Right cardiac atrium (tissue), 5 donors: ENCODE data around the gene ADNP2. TPM values are rescaled to one million over a fixed set of nuclear protein-coding genes. Genes with fewer than 3 reads are reported as not detected.

Experiments used
- ATAC-seq, 2 donors: fragments of 200-7000 bp; cut with Tn5 transposase; one replicate each; pipeline versions ENCODE4 v1.8.0 to v1.9.1; 2020; ENCODE audit warnings: moderate library complexity in 2 of 2, mild to moderate bottlenecking in 1 of 2
- DNase-seq, 3 donors: peaks; one replicate each; pipeline ENCODE4 v3.0.0-alpha.2; 2020
- H3K27ac ChIP-seq: one replicate; pipeline ENCODE4 v1.5.1; 2013; ENCODE audit warnings: mild to moderate bottlenecking, low read length, control low read depth, moderate library complexity
- H3K27me3 ChIP-seq: one replicate; pipeline ENCODE4 v1.6.1; 2013; ENCODE audit not compliant: control insufficient read depth, insufficient read depth
- H3K4me1 ChIP-seq: one replicate; pipeline ENCODE4 v1.6.1; 2013; ENCODE audit warnings: low read length; ENCODE audit not compliant: control insufficient read depth, insufficient read depth
- H3K4me3 ChIP-seq: one replicate; pipeline ENCODE4 v1.5.1; 2013; ENCODE audit warnings: low read length, control low read depth
- H3K9me3 ChIP-seq: one replicate; pipeline ENCODE4 v1.6.1; 2013; ENCODE audit warnings: low read length; ENCODE audit not compliant: control insufficient read depth
- WGBS: extraction: QIAGEN DNeasy Blood & Tissue Kit; methylation state at CpG from one replicate; pipeline ENCODE4 v1.1.7; 2013; 5-methylcytosine and 5-hydroxymethylcytosine counted together
- intact Hi-C, 4 donors: fragments of 100-400 bp; cut with DNase I; formaldehyde crosslinking; loops; one replicate each; pipeline versions ENCODE4 v1.11.0 to v1.14.0; 2022 to 2023
- polyA plus RNA-seq: library from polyadenylated mRNA; stranded (reverse); fragments of 200-250 nt; gene quantifications from one replicate; pipeline ENCODE4 v1.2.3, GENCODE V29; 2013
- total RNA-seq, 4 donors: library from RNA; stranded (reverse); fragmentation: NEBNext Ultra II Directional; extraction: Animal tissue kit (Norgen Biotek cat#: 25700); gene quantifications; one replicate each; pipeline ENCODE4 v1.2.1, GENCODE V29; 2021
- donor health status: healthy with polysubstance abuse.
- donor health status: DM: no; HTN: yes; CAD: no.
- donor health status: DM: no; HTN: no; CAD: no.
- donor health status: DM: no; HTN: yes; CAD: no; lungs with severe emphysema.
- donor health status: DM: yes; HTN: yes; CAD: no.

The ADNP2 gene
- total and polyA plus RNA-seq, 5 donors = 4.1 to 14.7 (median 12.2) TPM

GRCh38 chr18:80127635-80128034 is 18.6 kb downstream of the ADNP2 start:
- H3K4me1 ChIP-seq = no peaks in the 10 kb centered on the region
- no peaks in the 10 kb centered on the region for H3K9me3 ChIP-seq
- no peak for ATAC-seq
- no peak overlapping the region for H3K27ac ChIP-seq
- intact Hi-C loops = no loop called here
- H3K4me3 ChIP-seq = no peak overlapping the region
- WGBS = 89% methylated on average over 1 of the region's 1 CpG
- no peaks in the 10 kb centered on the region for H3K27me3 ChIP-seq
- no peak for DNase-seq

- Histone ChIP-seq H3K4me1 (no peaks in the 10 kb centered on the region), H3K27ac (no peak overlapping the region), H3K9me3 (no peaks in the 10 kb centered on the region), H3K4me3 (no peak overlapping the region), H3K27me3 (no peaks in the 10 kb centered on the region)
- ATAC-seq (no peak), DNase-seq (no peak)
- intact Hi-C loops = no loop called here
- whole genome bisulfite sequencing = 98% methylated on average over 7 of the region's 7 CpGs
Measured at GRCh38 chr18:80129672-80130367, 20.8 kb downstream of the ADNP2 start.

GRCh38 chr18:80130555-80130954 is 21.5 kb downstream of the ADNP2 start:
- DNase-seq (no peak), ATAC-seq (no peak)
- 87% methylated on average over 5 of the region's 5 CpGs for WGBS
- H3K9me3 ChIP-seq = no peaks in the 10 kb centered on the region
- no peak overlapping the region for H3K4me3 ChIP-seq
- H3K27ac ChIP-seq = no peak overlapping the region
- no peaks in the 10 kb centered on the region for H3K27me3 ChIP-seq
- intact Hi-C loops = no loop called here
- H3K4me1 ChIP-seq = no peaks in the 10 kb centered on the region

GRCh38 chr18:80132180-80132812 is 23.2 kb downstream of the ADNP2 start:
- Histone ChIP-seq H3K27me3 (no peaks in the 10 kb centered on the region), H3K4me3 (no peak overlapping the region), H3K4me1 (no peaks in the 10 kb centered on the region), H3K27ac (no peak overlapping the region), H3K9me3 (no peaks in the 10 kb centered on the region)
- DNase-seq = no peak
- WGBS = 85% methylated on average over 3 of the region's 3 CpGs
- no peak for ATAC-seq
- intact Hi-C loops = no loop called here

GRCh38 chr18:80133124-80133523 is 24.1 kb downstream of the ADNP2 start:
- DNase-seq = no peak
- no peaks in the 10 kb centered on the region for H3K9me3 ChIP-seq
- H3K4me3 ChIP-seq = no peak overlapping the region
- no peak for ATAC-seq
- intact Hi-C loops = no loop called here
- no peaks in the 10 kb centered on the region for H3K27me3 ChIP-seq
- H3K4me1 ChIP-seq = no peaks in the 10 kb centered on the region
- WGBS = 64% methylated on average over 1 of the region's 1 CpG
- no peak overlapping the region for H3K27ac ChIP-seq

GRCh38 chr18:80135136-80135535 is 26.1 kb downstream of the ADNP2 start:
- Histone ChIP-seq H3K27me3 (no peaks in the 10 kb centered on the region), H3K4me3 (no peak overlapping the region), H3K9me3 (no peaks in the 10 kb centered on the region), H3K4me1 (no peaks in the 10 kb centered on the region), H3K27ac (no peak overlapping the region)
- intact Hi-C loops = no loop called here
- DNase-seq (no peak), ATAC-seq (no peak)
- WGBS = 100% methylated on average over 1 of the region's 1 CpG

- no peak overlapping the region for H3K4me3 ChIP-seq
- WGBS = 89% methylated on average over 8 of the region's 8 CpGs
- intact Hi-C loops = no loop called here
- DNase-seq = no peak
- H3K27me3 ChIP-seq = no peaks in the 10 kb centered on the region
- no peaks in the 10 kb centered on the region for H3K9me3 ChIP-seq
- ATAC-seq = peak in 1 of 2 donors; percentile 31
- H3K27ac ChIP-seq = no peak overlapping the region
- no peaks in the 10 kb centered on the region for H3K4me1 ChIP-seq
Measured at GRCh38 chr18:80136679-80137078, 27.6 kb downstream of the ADNP2 start.

GRCh38 chr18:80137137-80137536 is 28.1 kb downstream of the ADNP2 start:
- Histone ChIP-seq H3K27me3 (no peaks in the 10 kb centered on the region), H3K9me3 (no peaks in the 10 kb centered on the region), H3K27ac (no peak overlapping the region), H3K4me1 (no peaks in the 10 kb centered on the region), H3K4me3 (no peak overlapping the region)
- intact Hi-C loops = no loop called here
- no peak for DNase-seq
- WGBS = 96% methylated on average over 14 of the region's 14 CpGs
- ATAC-seq = no peak

GRCh38 chr18:80137976-80138375 is 28.9 kb downstream of the ADNP2 start:
- no peak overlapping the region for H3K27ac ChIP-seq
- no peak overlapping the region for H3K4me3 ChIP-seq
- H3K4me1 ChIP-seq = no peaks in the 10 kb centered on the region
- DNase-seq = no peak
- intact Hi-C loops = no loop called here
- no peaks in the 10 kb centered on the region for H3K9me3 ChIP-seq
- H3K27me3 ChIP-seq = no peaks in the 10 kb centered on the region
- ATAC-seq = no peak
- 93% methylated on average over 12 of the region's 12 CpGs for WGBS

GRCh38 chr18:80140455-80140985 is 31.5 kb downstream of the ADNP2 start:
- intact Hi-C loops = loop anchor here in 1 of 4 donors (10.0 kb wide), 1 partner anchor 216 kb away; no protein-coding TSS in a partner anchor
- Histone ChIP-seq H3K27ac (no peak overlapping the region), H3K4me1 (no peaks in the 10 kb centered on the region), H3K4me3 (no peak overlapping the region), H3K27me3 (no peaks in the 10 kb centered on the region), H3K9me3 (no peaks in the 10 kb centered on the region)
- 91% methylated on average over 5 of the region's 5 CpGs for WGBS
- DNase-seq (no peak), ATAC-seq (no peak)

- Histone ChIP-seq H3K27me3 (no peaks in the 10 kb centered on the region), H3K4me3 (no peak overlapping the region), H3K9me3 (no peaks in the 10 kb centered on the region), H3K4me1 (no peaks in the 10 kb centered on the region), H3K27ac (no peak overlapping the region)
- ATAC-seq (no peak), DNase-seq (no peak)
- 48% methylated on average over 2 of the region's 2 CpGs for WGBS
- intact Hi-C loops = loop anchor here in 1 of 4 donors (10.0 kb wide), 1 partner anchor 219 kb away; no protein-coding TSS in a partner anchor
Measured at GRCh38 chr18:80143881-80144280, 34.8 kb downstream of the ADNP2 start.
